Heart left ventricle (tissue), 13 donors: Measurements from ENCODE around the gene FLNB.

ENCODE experiments used
- CTCF ChIP-seq, 12 donors: fragments of 200-600 bp; sonication (generic) in 4 of 12; IDR thresholded peaks; one replicate each; pipeline versions ENCODE4 v1.5.0 to v1.8.0; 2018 to 2022; ENCODE audit warnings: antibody characterized with exemption in 12 of 12, mild to moderate bottlenecking in 5 of 12
- POLR2A ChIP-seq, 2 donors: fragments of 450-650 bp; IDR thresholded peaks; one replicate each; pipeline ENCODE4 v1.6.1; 2017; ENCODE audit warnings: antibody characterized with exemption in 2 of 2, mild to moderate bottlenecking in 2 of 2, moderate library complexity in 2 of 2
- donor health status: ischemic (EF 13 %, LVEDD 7.1; RV severe dilation, severe dysfunction).
- donor health status: DM: no; HTN: yes; CAD: no.
- donor health status: DM: no; HTN: no; CAD: no.
- donor health status: ischemic (EF 25% LVEDD 6.9; RV normal size, moderate dysfunction).
- donor health status: ischemic (EF 25% LVEDD 5.7; RV mildly dilated, moderate dysfunction).
- donor health status: ischemic (EF 35%, LVEDD 5.7; RV mildly dilated, moderate dysfunction).
- donor health status: nonischemic (EF 11% LVEDD 7.7; RV severe dilation, severe dysfunction).
- donor health status: DM: yes; HTN: yes; CAD: no.
- donor health status: PGD.
- donor health status: ischemic (EF 29% LVEDD 5.4; RV normal size, mild dysfunction).
- donor health status: nonischemic (EF 23%, LVEDD 6.1; RV moderate dilation, normal function).

GRCh38 chr3:58104712-58105111, 96.5 kb downstream of the FLNB start:
- TF ChIP-seq CTCF (IDR thresholded peaks at IDR 0.05) (no peak), POLR2A (IDR thresholded peaks at IDR 0.05) (no peak)
